Measurements from ENCODE around the gene UCK2. TPM values are rescaled to one million over a fixed set of nuclear protein-coding genes. Genes with fewer than 3 reads are reported as not detected.

The UCK2 gene
- total and polyA plus RNA-seq, 9 of the 15 experiments (the other 6 are each of a cell fraction or from before 2014, with no cell fraction given): 71.6 to 145 (median 95.8) TPM

GRCh38 chr1:165949335-165950130 is 122.1 kb downstream of the UCK2 start (continued):
- TF ChIP-seq REST (IDR thresholded peaks at IDR 0.05; ENCODE audit: borderline replicate concordance): peak; percentile 98
- TF ChIP-seq REST (CRISPR knock-in tag; IDR thresholded peaks at IDR 0.05; ENCODE audit: low read depth): peak; percentile 91
- peak; percentile 88 for TF ChIP-seq MIER1 (IDR thresholded peaks at IDR 0.05; ENCODE audit: low read depth)
- no peak for TF ChIP-seq ZSCAN29 (IDR thresholded peaks at IDR 0.05)
- no peak for TF ChIP-seq EWSR1 (IDR thresholded peaks at IDR 0.05; ENCODE audit: borderline replicate concordance, low read depth, partially characterized antibody)
- TF ChIP-seq FOXJ2 (tag; IDR thresholded peaks at IDR 0.05): no peak
- TF ChIP-seq VEZF1 (CRISPR knock-in tag; IDR thresholded peaks at IDR 0.05): peak; percentile 67
- 0 out of 2 replicates have a peak, but pooled peaks have one; percentile 75 for TF ChIP-seq PRMT5 (CRISPR knock-in tag; IDR thresholded peaks at IDR 0.05)

Measured in K562 (cell line).